Uterus (tissue), 4 donors: ENCODE data around the gene SRGAP1. TPM values are rescaled to one million over a fixed set of nuclear protein-coding genes. Genes with fewer than 3 reads are reported as not detected.
"Not testable (repeated sequence)": the region's sequence is repeated elsewhere in the genome, so short reads cannot be mapped to it uniquely, and the experiment has no call there.

Experiments
- DNase-seq, 2 donors: peaks; one replicate each; pipeline ENCODE4 v3.0.0-alpha.2; 2019 to 2020
- H3K27ac ChIP-seq, 2 donors: fragments of 200-600 bp; sonication (generic); 1 replicate in 1 of 2; 2 replicates in 1 of 2; pipeline ENCODE4 v1.5.1; 2016 to 2018
- H3K27me3 ChIP-seq, 2 donors: fragments of 200-600 bp; sonication (generic); one replicate each; pipeline ENCODE4 v1.5.1; 2018 to 2019; ENCODE audit warnings: control low read depth in 1 of 2
- H3K36me3 ChIP-seq, 2 donors: fragments of 200-600 bp; sonication (generic); one replicate each; pipeline ENCODE4 v1.5.1; 2019; ENCODE audit warnings: control low read depth in 1 of 2
- H3K4me1 ChIP-seq, 2 donors: fragments of 200-600 bp; sonication (generic); one replicate each; pipeline ENCODE4 v1.5.1; 2018 to 2019; ENCODE audit warnings: control low read depth in 1 of 2
- H3K4me3 ChIP-seq, 2 donors: fragments of 200-600 bp; sonication (generic); 1 replicate in 1 of 2; 2 replicates in 1 of 2; pipeline ENCODE4 v1.5.1; 2018 to 2019; ENCODE audit warnings: mild to moderate bottlenecking in 1 of 2
- H3K9me3 ChIP-seq, 2 donors: fragments of 200-600 bp; sonication (generic); one replicate each; pipeline ENCODE4 v1.5.1; 2019; ENCODE audit warnings: control low read depth in 1 of 2
- POLR2A ChIP-seq, 2 donors: fragments of 450-650 bp; IDR thresholded peaks; one replicate each; pipeline ENCODE4 v1.6.1; 2016; ENCODE audit warnings: antibody characterized with exemption in 2 of 2, mild to moderate bottlenecking in 1 of 2, moderate library complexity in 1 of 2
- intact Hi-C: fragments of 100-400 bp; cut with DNase I; formaldehyde crosslinking; loops from one replicate; pipeline ENCODE4 v1.15.1; 2023; ENCODE audit warnings: low total_unique reads
- total RNA-seq, 4 donors: library from RNA; depleted of rRNA in 3 of 4; stranded (reverse); fragments of >200 nt in 3 of 4; gene quantifications; one replicate each; pipeline versions ENCODE4 v1.1.0 to v1.2.4, GENCODE V29; 2014 to 2023
- TF ChIP-seq, protein P1 (sequence below), 4 experiments: fragments of 200-600 bp in 2 of 4; fragments of 450-650 bp in 2 of 4; sonication (generic) in 2 of 4; IDR thresholded peaks; one replicate each; pipeline ENCODE4 v1.5.1; 2016 to 2019; ENCODE audit warnings: antibody characterized with exemption in 4 of 4, mild to moderate bottlenecking in 2 of 4, moderate library complexity in 1 of 4
- donor health status: DM: yes; HTN: yes; CAD: no.

The SRGAP1 gene
- total RNA-seq, 4 donors from 2014 or later = 10.0 to 23.0 (median 14.8) TPM

DNA sequence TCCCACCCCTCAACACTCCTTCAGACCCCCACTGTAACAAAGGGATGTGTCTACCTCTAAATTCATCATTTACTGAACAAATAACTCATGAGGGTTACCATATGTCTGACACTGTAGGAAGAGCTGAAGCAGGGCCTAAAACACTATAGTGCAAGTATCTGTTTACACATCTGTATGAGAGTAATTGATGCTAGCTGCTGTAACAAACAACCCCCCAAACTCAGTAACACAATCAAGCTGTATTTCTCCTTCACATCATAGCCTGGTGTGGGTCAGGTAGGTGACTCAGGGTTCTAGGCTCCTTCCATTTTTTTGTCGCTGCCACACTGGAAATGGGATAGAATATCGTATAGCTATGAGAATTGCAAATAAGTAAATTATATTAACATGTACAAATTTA is 312.6 kb downstream of the SRGAP1 start:
- Histone ChIP-seq H3K4me3 (no peak overlapping the region), H3K36me3 (no peaks in the 10 kb centered on the region), H3K27ac (no peak overlapping the region), H3K9me3 (no peaks in the 10 kb centered on the region), H3K4me1 (no peaks in the 10 kb centered on the region), H3K27me3 (no peaks in the 10 kb centered on the region)
- intact Hi-C loops = no loop called here
- TF ChIP-seq, protein P1, sequence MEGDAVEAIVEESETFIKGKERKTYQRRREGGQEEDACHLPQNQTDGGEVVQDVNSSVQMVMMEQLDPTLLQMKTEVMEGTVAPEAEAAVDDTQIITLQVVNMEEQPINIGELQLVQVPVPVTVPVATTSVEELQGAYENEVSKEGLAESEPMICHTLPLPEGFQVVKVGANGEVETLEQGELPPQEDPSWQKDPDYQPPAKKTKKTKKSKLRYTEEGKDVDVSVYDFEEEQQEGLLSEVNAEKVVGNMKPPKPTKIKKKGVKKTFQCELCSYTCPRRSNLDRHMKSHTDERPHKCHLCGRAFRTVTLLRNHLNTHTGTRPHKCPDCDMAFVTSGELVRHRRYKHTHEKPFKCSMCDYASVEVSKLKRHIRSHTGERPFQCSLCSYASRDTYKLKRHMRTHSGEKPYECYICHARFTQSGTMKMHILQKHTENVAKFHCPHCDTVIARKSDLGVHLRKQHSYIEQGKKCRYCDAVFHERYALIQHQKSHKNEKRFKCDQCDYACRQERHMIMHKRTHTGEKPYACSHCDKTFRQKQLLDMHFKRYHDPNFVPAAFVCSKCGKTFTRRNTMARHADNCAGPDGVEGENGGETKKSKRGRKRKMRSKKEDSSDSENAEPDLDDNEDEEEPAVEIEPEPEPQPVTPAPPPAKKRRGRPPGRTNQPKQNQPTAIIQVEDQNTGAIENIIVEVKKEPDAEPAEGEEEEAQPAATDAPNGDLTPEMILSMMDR (IDR thresholded peaks at IDR 0.05) = no peak
- no peak for TF ChIP-seq POLR2A (IDR thresholded peaks at IDR 0.05)
- no peak for DNase-seq

DNA sequence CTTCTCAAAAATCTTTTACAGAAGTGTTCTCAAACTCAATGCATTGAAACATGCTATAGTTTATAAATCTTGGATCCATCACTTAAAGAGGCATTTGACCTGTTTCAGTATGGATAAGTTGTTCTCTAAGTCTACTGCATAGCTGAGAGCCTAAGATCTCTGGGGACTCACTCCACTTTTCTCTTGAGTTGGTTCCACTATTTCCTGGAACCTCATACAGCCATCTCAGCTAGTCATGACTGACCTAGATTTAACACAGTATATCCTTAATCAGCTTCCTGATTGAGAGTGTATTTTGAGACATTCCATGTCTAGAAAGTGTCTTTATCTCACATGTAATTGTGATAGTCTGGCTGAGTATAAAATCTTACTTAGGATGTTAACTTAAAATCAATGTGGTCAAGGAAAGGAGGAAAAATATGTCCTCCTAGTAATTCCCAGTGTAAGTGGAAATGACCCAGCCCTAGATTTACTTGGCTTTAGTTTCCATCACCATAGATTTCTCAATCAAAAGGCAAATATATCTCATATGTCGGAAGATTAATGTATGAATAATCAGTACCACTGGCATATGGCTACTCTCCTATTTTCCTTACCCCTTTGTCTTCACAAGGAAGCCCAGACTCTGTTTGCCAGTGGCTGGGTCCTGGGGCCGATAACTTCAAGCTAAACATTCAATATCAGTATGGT is 315.7 kb downstream of the SRGAP1 start:
- H3K36me3 ChIP-seq = no peaks in the 10 kb centered on the region
- H3K27me3 ChIP-seq = no peaks in the 10 kb centered on the region
- TF ChIP-seq POLR2A (IDR thresholded peaks at IDR 0.05) = no peak
- TF ChIP-seq, protein P1 (IDR thresholded peaks at IDR 0.05) = no peak
- no peaks in the 10 kb centered on the region for H3K4me1 ChIP-seq
- no peak overlapping the region for H3K4me3 ChIP-seq
- H3K9me3 ChIP-seq = no peaks in the 10 kb centered on the region
- H3K27ac ChIP-seq = no peak overlapping the region
- no peak for DNase-seq
- intact Hi-C loops = no loop called here

DNA sequence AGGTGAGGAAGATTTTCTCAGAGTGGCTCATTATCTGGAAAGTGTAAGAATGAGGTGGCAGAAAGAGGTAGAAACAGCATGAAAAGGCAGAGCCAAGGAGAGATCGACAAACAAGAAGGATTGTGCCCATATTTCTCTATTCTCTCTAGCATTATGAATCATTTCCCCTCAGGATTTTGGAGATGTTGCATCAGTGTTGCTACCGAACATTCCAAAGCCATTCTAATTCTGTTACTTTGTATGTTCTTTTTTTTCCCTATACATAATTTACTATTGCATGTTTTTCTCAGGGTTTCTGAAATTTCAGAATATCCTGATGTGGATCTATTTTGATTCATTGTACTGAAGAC is 316.2 kb downstream of the SRGAP1 start:
- H3K4me1 ChIP-seq = no peaks in the 10 kb centered on the region
- H3K27ac ChIP-seq = no peak overlapping the region
- intact Hi-C loops = no loop called here
- no peaks in the 10 kb centered on the region for H3K9me3 ChIP-seq
- no peaks in the 10 kb centered on the region for H3K27me3 ChIP-seq
- no peaks in the 10 kb centered on the region for H3K36me3 ChIP-seq
- TF ChIP-seq, protein P1 (IDR thresholded peaks at IDR 0.05) = no peak
- TF ChIP-seq POLR2A (IDR thresholded peaks at IDR 0.05) = no peak
- no peak overlapping the region for H3K4me3 ChIP-seq
- DNase-seq = no peak

DNA sequence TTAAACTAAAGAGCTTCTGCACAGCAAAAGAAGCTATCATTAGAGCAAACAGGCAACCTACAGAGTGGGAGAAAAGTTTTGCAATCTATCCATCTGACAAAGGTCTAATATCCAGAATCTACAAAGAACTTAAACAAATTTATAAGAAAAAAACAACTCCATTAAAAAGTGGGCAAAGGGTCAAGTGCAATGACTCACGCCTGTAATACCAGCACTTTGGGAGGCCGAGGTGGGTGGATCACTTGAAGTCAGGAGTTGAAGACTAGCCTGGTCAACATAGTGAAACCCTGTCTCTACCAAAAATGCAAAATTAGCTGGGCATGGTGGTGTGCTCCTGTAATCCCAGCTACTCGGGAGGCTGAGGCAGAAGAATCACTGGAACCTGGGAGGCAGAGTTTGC is 322.1 kb downstream of the SRGAP1 start:
- H3K9me3 ChIP-seq, H3K27me3 ChIP-seq, DNase-seq, H3K4me3 ChIP-seq, intact Hi-C loops, H3K4me1 ChIP-seq, H3K27ac ChIP-seq, H3K36me3 ChIP-seq: not testable (repeated sequence)

DNA sequence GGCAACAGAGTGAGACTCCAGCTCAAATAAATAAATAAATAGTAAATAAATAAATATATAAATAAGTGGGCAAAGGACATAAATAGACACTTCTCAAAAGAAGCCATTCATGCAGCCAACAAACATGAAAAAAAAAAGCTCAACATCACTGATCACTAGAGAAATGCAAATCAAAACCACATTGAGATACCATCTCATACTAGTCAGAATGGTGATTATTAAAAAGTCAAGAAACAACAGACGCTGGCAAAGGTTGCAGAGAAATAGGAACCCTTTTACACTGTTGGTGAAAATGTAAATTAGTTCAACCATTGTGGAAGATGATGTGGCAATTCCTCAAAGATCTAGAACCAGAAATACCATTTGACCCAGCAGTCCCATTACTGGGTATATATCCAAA is 322.5 kb downstream of the SRGAP1 start:
- H3K4me3 ChIP-seq, H3K27ac ChIP-seq, H3K36me3 ChIP-seq, H3K9me3 ChIP-seq, H3K4me1 ChIP-seq, DNase-seq, H3K27me3 ChIP-seq, intact Hi-C loops: not testable (repeated sequence)

DNA sequence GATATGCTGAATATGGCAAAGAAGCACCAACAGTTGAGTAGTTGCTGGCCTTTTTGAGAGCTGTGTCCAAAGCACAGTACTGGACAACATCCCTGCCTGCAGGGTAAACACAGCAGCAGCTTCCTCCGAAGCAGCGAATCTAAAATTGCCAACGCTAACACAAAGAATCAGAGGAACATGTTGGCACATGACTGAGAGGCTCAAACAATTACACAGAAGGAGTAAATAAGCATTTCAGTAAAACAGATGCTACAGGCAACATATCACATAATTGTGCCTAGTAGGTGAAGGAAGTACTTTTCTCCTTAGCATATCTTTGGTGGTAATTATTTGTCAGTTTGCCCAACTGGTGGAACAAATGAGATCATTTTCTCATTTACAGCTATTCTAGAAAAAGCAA is 325.5 kb downstream of the SRGAP1 start:
- H3K4me3 ChIP-seq = no peak overlapping the region
- no peaks in the 10 kb centered on the region for H3K36me3 ChIP-seq
- H3K9me3 ChIP-seq = no peaks in the 10 kb centered on the region
- H3K27ac ChIP-seq = no peak overlapping the region
- intact Hi-C loops = no loop called here
- TF ChIP-seq, protein P1 (IDR thresholded peaks at IDR 0.05) = no peak
- TF ChIP-seq POLR2A (IDR thresholded peaks at IDR 0.05) = no peak
- DNase-seq = no peak
- no peaks in the 10 kb centered on the region for H3K4me1 ChIP-seq
- H3K27me3 ChIP-seq = no peaks in the 10 kb centered on the region
